SU-DHL-6 (cell line): ENCODE measurements around the gene ACAT2.
"Not testable (repeated sequence)": the region's sequence is repeated elsewhere in the genome, so short reads cannot be mapped to it uniquely, and the experiment has no call there.

ENCODE experiments used
- H2AFZ ChIP-seq: fragments of 200-600 bp; sonication (generic); 2 replicates; pipeline ENCODE4 v1.6.1; 2014; ENCODE audit warnings: low read depth, mild to moderate bottlenecking, moderate library complexity, mixed read lengths, antibody characterized with exemption, low read length; ENCODE audit not compliant: severe bottlenecking
- H3F3A ChIP-seq: fragments of 200-600 bp; shearing (Covaris generic); 2 replicates; pipeline ENCODE4 v1.6.0; 2016; ENCODE audit warnings: antibody characterized with exemption, mild to moderate bottlenecking; ENCODE audit not compliant: insufficient read depth
- H3K27ac ChIP-seq: fragments of 200-600 bp; sonication (generic); 2 replicates; pipeline ENCODE4 v1.5.1; 2016; ENCODE audit warnings: low read depth, mild to moderate bottlenecking, low read length, moderate library complexity, mixed read lengths
- H3K27me3 ChIP-seq: fragments of 200-600 bp; sonication (generic), shearing (Covaris generic); 2 replicates; pipeline ENCODE4 v1.6.0; 2014; ENCODE audit warnings: mild to moderate bottlenecking, low read length
- H3K36me3 ChIP-seq: fragments of 200-600 bp; sonication (generic); 2 replicates; pipeline ENCODE4 v1.6.1; 2014; ENCODE audit warnings: mild to moderate bottlenecking, low read length, mixed read lengths
- H3K4me2 ChIP-seq: fragments of 300-600, 200-600 bp; shearing (Covaris generic), sonication (generic); 2 replicates; pipeline ENCODE4 v1.6.0; 2014; ENCODE audit warnings: low read length, low read depth, mild to moderate bottlenecking; ENCODE audit not compliant: poor library complexity, severe bottlenecking
- H3K4me3 ChIP-seq: fragments of 200-600 bp; sonication (generic); 2 replicates; pipeline ENCODE4 v1.5.1; 2014; ENCODE audit warnings: antibody characterized with exemption, low read length, mild to moderate bottlenecking, mixed read lengths; ENCODE audit not compliant: insufficient read depth, poor library complexity, severe bottlenecking
- H3K79me2 ChIP-seq: fragments of 200-600 bp; sonication (generic); 2 replicates; pipeline ENCODE4 v1.6.1; 2014; ENCODE audit warnings: mild to moderate bottlenecking, low read length, moderate library complexity; ENCODE audit not compliant: insufficient read depth
- H3K9ac ChIP-seq: fragments of 200-600 bp; sonication (generic); 2 replicates; pipeline ENCODE4 v1.7.0; 2014; ENCODE audit warnings: mild to moderate bottlenecking, low read length
- H3K9me2 ChIP-seq: fragments of 200-600 bp; sonication (generic); replicated peaks from 2 replicates; pipeline ENCODE4 v1.6.1; 2014; ENCODE audit warnings: low read length; ENCODE audit not compliant: insufficient read depth
- H3K9me3 ChIP-seq: fragments of 200-600 bp; sonication (generic); 2 replicates; pipeline ENCODE4 v1.6.1; 2014; ENCODE audit warnings: low read length, mixed read lengths; ENCODE audit not compliant: insufficient read depth
- H4K20me1 ChIP-seq: fragments of 200-600 bp; sonication (generic); 2 replicates; pipeline ENCODE4 v1.6.1; 2014; ENCODE audit warnings: low read depth, mild to moderate bottlenecking, antibody characterized with exemption, low read length, moderate library complexity, mixed read lengths
- EZH2phosphoT487 ChIP-seq: fragments of 200-600 bp; sonication (generic), shearing (Covaris generic); conservative IDR thresholded peaks from 2 replicates; pipeline ENCODE4 v1.6.1; 2018; ENCODE audit warnings: mild to moderate bottlenecking, antibody characterized with exemption, low read length, moderate library complexity, mixed read lengths
- TF ChIP-seq, protein P1 (sequence below): fragments of 200-600 bp; sonication (generic); IDR thresholded peaks from one replicate; pipeline ENCODE4 v1.5.1; 2017; ENCODE audit warnings: antibody characterized with exemption, mild to moderate bottlenecking, low read length, moderate library complexity; ENCODE audit not compliant: insufficient read depth, poor library complexity, severe bottlenecking

ACAT2 gene

DNA sequence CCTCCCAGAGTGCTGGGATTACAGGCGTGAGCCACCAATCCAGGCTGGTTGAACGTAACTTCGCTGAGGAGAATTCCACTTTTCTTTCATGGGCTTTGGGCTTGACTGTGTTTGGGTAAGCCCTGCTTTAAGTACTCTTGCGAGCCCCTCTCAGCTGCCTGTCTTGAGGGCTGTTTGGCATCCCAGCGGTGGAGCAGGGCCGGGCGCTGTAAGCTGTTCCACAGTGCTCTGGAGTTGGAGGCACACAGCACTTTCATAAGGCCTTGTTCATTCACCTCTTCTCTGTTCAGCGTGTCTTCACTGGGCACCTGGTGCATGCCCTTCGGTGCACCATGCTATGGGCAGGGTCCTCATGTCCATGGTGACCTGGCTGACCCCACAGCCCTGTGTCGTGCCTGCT, 59.9 kb downstream of the ACAT2 start:
- no peaks in the 10 kb centered on the region for H3K9me2 ChIP-seq
- no peak overlapping the region for H3K4me3 ChIP-seq
- no peaks in the 10 kb centered on the region for H3K79me2 ChIP-seq
- no peak overlapping the region for H3K4me2 ChIP-seq
- H2AFZ ChIP-seq, result no peak overlapping the region
- no peaks in the 10 kb centered on the region for H4K20me1 ChIP-seq
- H3K9ac ChIP-seq, result no peak overlapping the region
- no peaks in the 10 kb centered on the region for H3K36me3 ChIP-seq
- no peaks in the 10 kb centered on the region for H3F3A ChIP-seq
- no peaks in the 10 kb centered on the region for H3K27me3 ChIP-seq
- no peak overlapping the region for H3K27ac ChIP-seq
- TF ChIP-seq EZH2phosphoT487, result no peak
- TF ChIP-seq, protein P1, sequence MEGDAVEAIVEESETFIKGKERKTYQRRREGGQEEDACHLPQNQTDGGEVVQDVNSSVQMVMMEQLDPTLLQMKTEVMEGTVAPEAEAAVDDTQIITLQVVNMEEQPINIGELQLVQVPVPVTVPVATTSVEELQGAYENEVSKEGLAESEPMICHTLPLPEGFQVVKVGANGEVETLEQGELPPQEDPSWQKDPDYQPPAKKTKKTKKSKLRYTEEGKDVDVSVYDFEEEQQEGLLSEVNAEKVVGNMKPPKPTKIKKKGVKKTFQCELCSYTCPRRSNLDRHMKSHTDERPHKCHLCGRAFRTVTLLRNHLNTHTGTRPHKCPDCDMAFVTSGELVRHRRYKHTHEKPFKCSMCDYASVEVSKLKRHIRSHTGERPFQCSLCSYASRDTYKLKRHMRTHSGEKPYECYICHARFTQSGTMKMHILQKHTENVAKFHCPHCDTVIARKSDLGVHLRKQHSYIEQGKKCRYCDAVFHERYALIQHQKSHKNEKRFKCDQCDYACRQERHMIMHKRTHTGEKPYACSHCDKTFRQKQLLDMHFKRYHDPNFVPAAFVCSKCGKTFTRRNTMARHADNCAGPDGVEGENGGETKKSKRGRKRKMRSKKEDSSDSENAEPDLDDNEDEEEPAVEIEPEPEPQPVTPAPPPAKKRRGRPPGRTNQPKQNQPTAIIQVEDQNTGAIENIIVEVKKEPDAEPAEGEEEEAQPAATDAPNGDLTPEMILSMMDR, result no peak
- H3K9me3 ChIP-seq, result no peaks in the 10 kb centered on the region

GRCh38 chr6:159823953-159824352, 62.1 kb downstream of the ACAT2 start:
- Histone ChIP-seq H3K27ac (no peak overlapping the region), H3K9me3 (no peaks in the 10 kb centered on the region), H4K20me1 (no peaks in the 10 kb centered on the region), H3K4me2 (no peak overlapping the region), H2AFZ (no peak overlapping the region), H3K9me2 (no peaks in the 10 kb centered on the region), H3K4me3 (no peak overlapping the region), H3K27me3 (no peaks in the 10 kb centered on the region), H3K79me2 (no peaks in the 10 kb centered on the region), H3K36me3 (no peaks in the 10 kb centered on the region), H3K9ac (no peak overlapping the region), H3F3A (no peaks in the 10 kb centered on the region)
- TF ChIP-seq, protein P1, result no peak
- no peak for TF ChIP-seq EZH2phosphoT487

DNA sequence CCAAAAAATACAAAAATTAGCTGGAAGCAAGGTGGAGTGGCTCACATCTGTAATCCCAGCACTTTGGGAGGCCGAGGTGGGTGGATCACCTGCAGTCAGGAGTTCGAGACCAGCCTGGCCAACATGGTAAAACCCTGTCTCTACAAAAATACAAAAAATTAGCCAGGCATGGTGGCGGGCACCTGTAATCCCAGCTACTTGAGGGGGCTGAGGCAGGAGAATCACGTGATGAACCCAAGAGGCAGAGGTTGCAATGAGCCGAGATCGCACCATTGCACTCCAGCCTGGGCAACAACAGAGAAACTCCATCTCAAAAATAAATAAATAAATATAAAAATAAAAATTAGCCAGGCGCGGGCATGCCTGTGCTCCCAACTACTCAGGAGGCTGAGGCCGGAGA, 62.8 kb downstream of the ACAT2 start:
- H4K20me1 ChIP-seq, H3K79me2 ChIP-seq, H3K9me3 ChIP-seq, H3K4me3 ChIP-seq, H3K9me2 ChIP-seq, H3K27ac ChIP-seq, H3F3A ChIP-seq, H3K4me2 ChIP-seq, H3K27me3 ChIP-seq, H3K9ac ChIP-seq, H2AFZ ChIP-seq, H3K36me3 ChIP-seq: not testable (repeated sequence)

DNA sequence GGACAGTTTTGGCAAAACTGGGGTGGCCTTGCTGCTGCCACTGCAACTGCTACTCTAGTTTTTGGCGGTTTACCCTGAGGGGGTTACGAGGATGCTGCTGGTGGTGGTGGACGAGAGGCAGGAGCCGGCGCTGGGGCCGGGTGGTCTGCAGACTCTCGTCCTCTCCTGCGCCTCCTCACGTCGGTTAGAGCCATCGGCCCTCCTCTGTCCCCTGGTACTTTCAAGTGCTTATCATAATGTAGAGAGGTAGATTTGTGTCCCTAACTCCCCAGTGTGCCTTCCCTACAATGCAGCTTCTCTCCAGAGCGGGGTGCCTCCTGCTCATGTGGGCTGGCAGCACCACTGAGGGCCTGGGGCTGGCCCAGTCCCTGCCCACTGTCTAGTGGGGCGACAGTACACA, 64.2 kb downstream of the ACAT2 start:
- TF ChIP-seq EZH2phosphoT487, result no peak
- TF ChIP-seq, protein P1, result no peak
- no peak overlapping the region for H3K27ac ChIP-seq

More for the DNA sequence above, 64.2 kb downstream of the ACAT2 start:
- Histone ChIP-seq H3K79me2 (no peaks in the 10 kb centered on the region), H3F3A (no peaks in the 10 kb centered on the region), H3K9me2 (no peaks in the 10 kb centered on the region), H4K20me1 (no peaks in the 10 kb centered on the region), H3K9ac (no peak overlapping the region), H3K27me3 (no peaks in the 10 kb centered on the region), H3K4me2 (no peak overlapping the region), H2AFZ (no peak overlapping the region), H3K36me3 (no peaks in the 10 kb centered on the region), H3K9me3 (no peaks in the 10 kb centered on the region), H3K4me3 (no peak overlapping the region)
